ENCODE results near the gene SLIT3.

Gene SLIT3

GRCh38 chr5:168770036-168770498 is 530.9 kb downstream of the SLIT3 start:
- no peak for DNase-seq (ENCODE audit: low read depth)
- TF ChIP-seq CTCF (IDR thresholded peaks at IDR 0.05; ENCODE audit: control insufficient read depth, extremely low read depth, insufficient read depth): no peak
- H3K4me3 ChIP-seq (ENCODE audit: low read depth, low read length): no peak overlapping the region

GRCh38 chr5:168768172-168768571 is 532.8 kb downstream of the SLIT3 start:
- no peak overlapping the region for H3K4me3 ChIP-seq (ENCODE audit: low read depth, low read length)
- TF ChIP-seq CTCF (IDR thresholded peaks at IDR 0.05; ENCODE audit: control insufficient read depth, extremely low read depth, insufficient read depth): no peak
- DNase-seq (ENCODE audit: low read depth): no peak

- no peak for DNase-seq (ENCODE audit: low read depth)
- no peak for TF ChIP-seq CTCF (IDR thresholded peaks at IDR 0.05; ENCODE audit: control insufficient read depth, extremely low read depth, insufficient read depth)
- no peak overlapping the region for H3K4me3 ChIP-seq (ENCODE audit: low read depth, low read length)
These were observed 534.6 kb downstream of the SLIT3 start for GRCh38 chr5:168766426-168766700.

GRCh38 chr5:168765551-168766425 is 535.2 kb downstream of the SLIT3 start:
- no peak overlapping the region for H3K4me3 ChIP-seq (ENCODE audit: low read depth, low read length)
- no peak for DNase-seq (ENCODE audit: low read depth)
- no peak for TF ChIP-seq CTCF (IDR thresholded peaks at IDR 0.05; ENCODE audit: control insufficient read depth, extremely low read depth, insufficient read depth)

- H3K4me3 ChIP-seq (ENCODE audit: low read depth, low read length): no peak overlapping the region
- no peak for TF ChIP-seq CTCF (IDR thresholded peaks at IDR 0.05; ENCODE audit: control insufficient read depth, extremely low read depth, insufficient read depth)
- no peak for DNase-seq (ENCODE audit: low read depth)
These were observed 535.8 kb downstream of the SLIT3 start for GRCh38 chr5:168765086-168765550.

GRCh38 chr5:168756453-168757391 is 544.2 kb downstream of the SLIT3 start:
- no peak overlapping the region for H3K4me3 ChIP-seq (ENCODE audit: low read depth, low read length)
- no peak for DNase-seq (ENCODE audit: low read depth)
- no peak for TF ChIP-seq CTCF (IDR thresholded peaks at IDR 0.05; ENCODE audit: control insufficient read depth, extremely low read depth, insufficient read depth)
